Neural progenitor cell (in vitro differentiated cells): ENCODE results near the gene RAD51B. TPM values are rescaled to one million over a fixed set of nuclear protein-coding genes. Genes with fewer than 3 reads are reported as not detected.

Experiments
- DNase-seq: peaks from one replicate; pipeline ENCODE4 v3.0.0-alpha.2; 2016; ENCODE audit warnings: low spot score
- H2AFZ ChIP-seq: fragments of 200-600 bp; sonication (generic); replicated peaks from 2 replicates; pipeline ENCODE4 v1.6.1; 2016; ENCODE audit warnings: antibody characterized with exemption
- H3F3A ChIP-seq: fragments of 200-600 bp; sonication (generic); 2 replicates; pipeline ENCODE4 v1.6.1; 2016; ENCODE audit warnings: antibody characterized with exemption, low read depth
- H3K27ac ChIP-seq: fragments of 200-600 bp; sonication (generic); 2 replicates; pipeline ENCODE4 v1.5.1; 2016; ENCODE audit warnings: mild to moderate bottlenecking
- H3K27me3 ChIP-seq: fragments of 200-600 bp; sonication (generic); 2 replicates; pipeline ENCODE4 v1.6.1; 2016; ENCODE audit warnings: mild to moderate bottlenecking, moderate library complexity
- H3K36me3 ChIP-seq: fragments of 200-600 bp; sonication (generic); 2 replicates; pipeline ENCODE4 v1.5.1; 2016
- H3K4me1 ChIP-seq: fragments of 200-600 bp; sonication (generic); 2 replicates; pipeline ENCODE4 v1.6.1; 2016; ENCODE audit warnings: mixed run types
- H3K4me2 ChIP-seq: fragments of 200-600 bp; sonication (generic); 2 replicates; pipeline ENCODE4 v1.6.1; 2016
- H3K4me3 ChIP-seq: fragments of 200-600 bp; sonication (generic); 2 replicates; pipeline ENCODE4 v1.5.1; 2016
- H3K79me2 ChIP-seq: fragments of 200-600 bp; sonication (generic); 2 replicates; pipeline ENCODE4 v1.6.1; 2016; ENCODE audit warnings: low read depth
- H3K9ac ChIP-seq: fragments of 200-600 bp; sonication (generic); 2 replicates; pipeline ENCODE4 v1.6.1; 2016
- H3K9me3 ChIP-seq: fragments of 200-600 bp; sonication (generic); 2 replicates; pipeline ENCODE4 v1.5.1; 2016; ENCODE audit warnings: low read depth
- H4K20me1 ChIP-seq: fragments of 200-600 bp; sonication (generic); 2 replicates; pipeline ENCODE4 v1.6.1; 2016; ENCODE audit warnings: low read depth
- H3K27ac Mint-ChIP-seq: 3 replicates; pipeline ENCODE4 v1.8.0; 2021; ENCODE audit warnings: mixed read lengths
- H3K27me3 Mint-ChIP-seq: 2 replicates; pipeline ENCODE4 v1.8.0; 2022; ENCODE audit warnings: low read depth, mild to moderate bottlenecking, inconsistent platforms, moderate library complexity, mixed read lengths; ENCODE audit not compliant: insufficient read depth
- H3K36me3 Mint-ChIP-seq: 3 replicates; pipeline ENCODE4 v1.8.0; 2021; ENCODE audit warnings: mixed read lengths
- H3K4me1 Mint-ChIP-seq: 3 replicates; pipeline ENCODE4 v1.8.0; 2021; ENCODE audit warnings: mixed read lengths
- H3K4me3 Mint-ChIP-seq: 3 replicates; pipeline ENCODE4 v1.8.0; 2021; ENCODE audit warnings: mild to moderate bottlenecking, moderate library complexity, mixed read lengths
- H3K9me3 Mint-ChIP-seq: 3 replicates; pipeline ENCODE4 v1.8.0; 2020; ENCODE audit warnings: mixed read lengths
- EZH2 ChIP-seq: fragments of 200-600 bp; sonication (generic); IDR thresholded peaks from 2 replicates; pipeline ENCODE4 v1.6.1; 2017; ENCODE audit warnings: antibody characterized with exemption, mild to moderate bottlenecking, moderate library complexity
- EZH2phosphoT487 ChIP-seq: fragments of 200-600 bp; sonication (generic); IDR thresholded peaks from 2 replicates; pipeline ENCODE4 v1.6.1; 2017; ENCODE audit warnings: antibody characterized with exemption
- total RNA-seq: library from RNA; depleted of rRNA; stranded (reverse); fragments of >200 nt; gene quantifications from 2 replicates; pipeline ENCODE4 v1.2.3, GENCODE V29; 2015; ENCODE audit warnings: low replicate concordance
- TF ChIP-seq, protein P1 (sequence below): fragments of 200-600 bp; sonication (generic); IDR thresholded peaks from 2 replicates; pipeline ENCODE4 v1.5.1; 2017; ENCODE audit warnings: antibody characterized with exemption, mild to moderate bottlenecking

The RAD51B gene
- total RNA-seq, 1 donor from 2014 or later, result 50.5 TPM

DNA sequence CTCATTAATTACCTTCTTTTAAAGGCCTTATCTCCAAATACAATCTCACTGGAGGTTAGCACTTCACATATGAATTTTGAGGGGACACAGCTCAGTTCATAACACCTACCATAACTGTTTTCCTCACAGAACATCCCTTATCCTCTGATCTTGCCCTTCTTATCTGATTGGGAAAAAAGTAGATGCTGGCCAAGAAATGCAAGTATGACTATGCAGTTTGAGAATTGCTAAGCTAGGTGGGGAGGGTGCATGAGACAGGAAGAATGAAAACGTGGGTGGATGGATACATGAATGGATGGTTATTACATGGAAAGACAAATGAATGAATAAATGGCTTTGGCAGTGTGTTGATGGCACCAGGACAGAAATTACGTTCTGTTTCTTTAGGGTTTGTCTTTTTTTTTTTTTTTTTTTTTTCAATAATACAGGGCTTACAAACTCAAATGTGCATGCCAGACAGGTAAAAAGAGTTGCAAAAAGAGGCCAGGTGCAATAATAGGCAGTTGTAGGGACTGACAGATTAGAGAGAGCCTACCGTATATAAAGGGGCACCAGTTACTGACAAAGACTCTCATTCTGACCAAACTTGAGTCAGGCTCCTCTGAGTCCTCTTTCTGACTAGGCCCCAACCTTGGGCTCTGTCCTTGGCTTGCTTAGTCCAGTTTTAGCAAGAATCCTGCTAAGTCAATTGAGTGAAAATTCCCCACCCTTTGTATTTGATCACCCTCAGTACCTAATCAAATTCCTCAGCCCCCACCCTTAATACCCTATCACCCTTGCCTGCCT is 668.4 kb downstream of the RAD51B start:
- H3K36me3 Mint-ChIP-seq, result peaks cover 13% of the 10 kb centered on the region

GRCh38 chr14:68491793-68492192 is 672.2 kb downstream of the RAD51B start:
- no peak overlapping the region for H3K4me2 ChIP-seq
- H2AFZ ChIP-seq, result no peak overlapping the region
- TF ChIP-seq, protein P1, sequence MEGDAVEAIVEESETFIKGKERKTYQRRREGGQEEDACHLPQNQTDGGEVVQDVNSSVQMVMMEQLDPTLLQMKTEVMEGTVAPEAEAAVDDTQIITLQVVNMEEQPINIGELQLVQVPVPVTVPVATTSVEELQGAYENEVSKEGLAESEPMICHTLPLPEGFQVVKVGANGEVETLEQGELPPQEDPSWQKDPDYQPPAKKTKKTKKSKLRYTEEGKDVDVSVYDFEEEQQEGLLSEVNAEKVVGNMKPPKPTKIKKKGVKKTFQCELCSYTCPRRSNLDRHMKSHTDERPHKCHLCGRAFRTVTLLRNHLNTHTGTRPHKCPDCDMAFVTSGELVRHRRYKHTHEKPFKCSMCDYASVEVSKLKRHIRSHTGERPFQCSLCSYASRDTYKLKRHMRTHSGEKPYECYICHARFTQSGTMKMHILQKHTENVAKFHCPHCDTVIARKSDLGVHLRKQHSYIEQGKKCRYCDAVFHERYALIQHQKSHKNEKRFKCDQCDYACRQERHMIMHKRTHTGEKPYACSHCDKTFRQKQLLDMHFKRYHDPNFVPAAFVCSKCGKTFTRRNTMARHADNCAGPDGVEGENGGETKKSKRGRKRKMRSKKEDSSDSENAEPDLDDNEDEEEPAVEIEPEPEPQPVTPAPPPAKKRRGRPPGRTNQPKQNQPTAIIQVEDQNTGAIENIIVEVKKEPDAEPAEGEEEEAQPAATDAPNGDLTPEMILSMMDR, result no peak
- TF ChIP-seq EZH2, result no peak
- no peak for TF ChIP-seq EZH2phosphoT487
- H3K27me3 Mint-ChIP-seq, result no peaks in the 10 kb centered on the region
- no peak overlapping the region for H3K27ac ChIP-seq
- H3F3A ChIP-seq, result peaks cover 16% of the 10 kb centered on the region
- no peak overlapping the region for H3K9ac ChIP-seq
- no peak for DNase-seq
- peaks cover 35% of the 10 kb centered on the region for H3K4me1 ChIP-seq
- H3K4me3 ChIP-seq, result no peak overlapping the region
- peak overlapping the region; percentile 11 for H3K27ac Mint-ChIP-seq
- H3K36me3 ChIP-seq, result no peaks in the 10 kb centered on the region
- no peaks in the 10 kb centered on the region for H3K9me3 Mint-ChIP-seq
- H4K20me1 ChIP-seq, result no peaks in the 10 kb centered on the region
- no peak overlapping the region for H3K4me3 Mint-ChIP-seq
- no peaks in the 10 kb centered on the region for H3K27me3 ChIP-seq
- H3K36me3 Mint-ChIP-seq, result peaks cover 7% of the 10 kb centered on the region
- H3K79me2 ChIP-seq, result no peaks in the 10 kb centered on the region
- peaks cover 57% of the 10 kb centered on the region for H3K4me1 Mint-ChIP-seq
- H3K9me3 ChIP-seq, result no peaks in the 10 kb centered on the region

More for the DNA sequence above, 668.4 kb downstream of the RAD51B start:
- Mint-ChIP-seq H3K27me3 (no peaks in the 10 kb centered on the region), H3K27ac (no peak overlapping the region), H3K4me1 (peaks cover 49% of the 10 kb centered on the region), H3K9me3 (no peaks in the 10 kb centered on the region), H3K4me3 (no peak overlapping the region)
- H4K20me1 ChIP-seq, result no peaks in the 10 kb centered on the region
- H3K9me3 ChIP-seq, result no peaks in the 10 kb centered on the region
- peaks cover 12% of the 10 kb centered on the region for H3F3A ChIP-seq
- TF ChIP-seq, protein P1, result no peak
- TF ChIP-seq EZH2, result no peak
- TF ChIP-seq EZH2phosphoT487, result no peak
- H3K79me2 ChIP-seq, result no peaks in the 10 kb centered on the region
- DNase-seq, result peak; percentile 51
- no peak overlapping the region for H2AFZ ChIP-seq
- no peaks in the 10 kb centered on the region for H3K27me3 ChIP-seq
- no peak overlapping the region for H3K9ac ChIP-seq
- H3K27ac ChIP-seq, result no peak overlapping the region
- H3K4me3 ChIP-seq, result no peak overlapping the region
- H3K36me3 ChIP-seq, result no peaks in the 10 kb centered on the region
- H3K4me2 ChIP-seq, result no peak overlapping the region
- peaks cover 26% of the 10 kb centered on the region for H3K4me1 ChIP-seq

- no peak overlapping the region for H3K4me3 ChIP-seq
- peaks cover 55% of the 10 kb centered on the region for H3K4me1 Mint-ChIP-seq
- H3K27me3 Mint-ChIP-seq, result peaks cover 4% of the 10 kb centered on the region
- no peak overlapping the region for H2AFZ ChIP-seq
- H3K27me3 ChIP-seq, result no peaks in the 10 kb centered on the region
- H3F3A ChIP-seq, result peaks cover 16% of the 10 kb centered on the region
- no peaks in the 10 kb centered on the region for H3K36me3 ChIP-seq
- H3K9me3 Mint-ChIP-seq, result no peaks in the 10 kb centered on the region
- H4K20me1 ChIP-seq, result no peaks in the 10 kb centered on the region
- H3K4me2 ChIP-seq, result no peak overlapping the region
- H3K27ac ChIP-seq, result no peak overlapping the region
- TF ChIP-seq EZH2phosphoT487, result no peak
- TF ChIP-seq, protein P1, result no peak
- no peak for TF ChIP-seq EZH2
- peak overlapping the region; percentile 27 for H3K27ac Mint-ChIP-seq
- no peak overlapping the region for H3K4me3 Mint-ChIP-seq
- no peak overlapping the region for H3K9ac ChIP-seq
- no peak for DNase-seq
- H3K36me3 Mint-ChIP-seq, result peaks cover 6% of the 10 kb centered on the region
- peaks cover 35% of the 10 kb centered on the region for H3K4me1 ChIP-seq
- H3K79me2 ChIP-seq, result no peaks in the 10 kb centered on the region
- no peaks in the 10 kb centered on the region for H3K9me3 ChIP-seq
Observed at GRCh38 chr14:68492381-68493151, 673.0 kb downstream of the RAD51B start.
